Activated CD8-positive, alpha-beta memory T cell treated with anti-CD3 and anti-CD28 coated beads for 36 hours (primary cell): ENCODE measurements around the gene DSTN. TPM values are rescaled to one million over a fixed set of nuclear protein-coding genes. Genes with fewer than 3 reads are reported as not detected.

Experiments used
- CTCF ChIA-PET: fragments of 350-600 bp; sonication (Branson Sonifier 250); formaldehyde crosslinking; loops from one replicate; lab custom pipeline; 2021; ENCODE audit warnings: antibody characterized with exemption; lab: Charles Lee
- POLR2A ChIA-PET: fragments of 350-600 bp; sonication (Branson Sonifier 250); formaldehyde crosslinking; loops from one replicate; lab custom pipeline; 2021; ENCODE audit warnings: antibody characterized with exemption; lab: Charles Lee
- total RNA-seq, 2 experiments: library from RNA; stranded (reverse); gene quantifications; one replicate each; pipeline ENCODE4 v1.2.3, GENCODE V29; 2021

Gene DSTN
- total RNA-seq, 2 experiments from 2014 or later: 72.8 to 75.3 TPM

DNA sequence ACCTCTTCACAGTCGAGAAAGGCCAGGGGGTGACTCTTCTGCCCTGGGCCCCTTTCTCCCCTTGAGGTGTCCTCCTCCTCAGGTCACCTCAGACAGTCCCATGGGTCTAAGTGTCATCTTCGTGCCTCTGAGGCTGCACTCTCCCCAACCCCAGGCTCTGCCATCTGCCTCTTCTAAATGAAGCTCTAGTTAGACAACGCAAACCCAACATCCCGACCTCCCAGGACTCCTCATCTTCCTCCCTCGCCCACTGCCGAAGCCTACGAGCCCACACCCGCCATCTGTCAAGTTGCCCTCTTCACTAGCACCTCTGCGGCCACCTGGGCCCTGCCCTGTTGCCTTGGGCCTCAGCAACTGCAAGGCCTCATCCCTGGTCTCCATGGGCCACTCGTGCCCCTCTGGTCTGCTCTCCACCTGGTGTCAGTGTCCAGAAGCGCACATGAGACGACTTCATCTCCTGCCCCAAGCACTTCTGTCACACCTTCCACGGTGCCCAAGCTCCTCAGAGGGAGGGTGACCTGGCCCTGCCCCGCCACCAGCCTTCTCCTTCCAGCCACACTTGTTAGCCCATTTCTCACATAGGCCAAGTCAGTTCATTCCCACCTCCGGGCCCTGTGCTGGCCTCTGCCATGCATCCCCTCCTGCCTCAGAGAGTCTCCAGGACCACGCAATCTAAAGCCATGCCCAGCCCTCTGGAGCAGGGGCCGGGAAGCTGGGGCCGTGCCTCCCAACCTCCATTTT, 58.4 kb downstream of the DSTN start:
- ChIA-PET CTCF (no interaction called here), POLR2A (no interaction called here)

- ChIA-PET CTCF (no interaction called here), POLR2A (no interaction called here)
Observed at GRCh38 chr20:17629025-17629424, 59.1 kb downstream of the DSTN start.

GRCh38 chr20:17629678-17630089, 59.8 kb downstream of the DSTN start:
- CTCF ChIA-PET: no interaction called here
- POLR2A ChIA-PET: no interaction called here

GRCh38 chr20:17630151-17630805, 60.4 kb downstream of the DSTN start:
- ChIA-PET POLR2A (no interaction called here), CTCF (no interaction called here)

GRCh38 chr20:17630806-17631195, 60.9 kb downstream of the DSTN start:
- ChIA-PET POLR2A (no interaction called here), CTCF (no interaction called here)

- ChIA-PET POLR2A (no interaction called here), CTCF (no interaction called here)
Observed at GRCh38 chr20:17631576-17632319, 61.9 kb downstream of the DSTN start.

DNA sequence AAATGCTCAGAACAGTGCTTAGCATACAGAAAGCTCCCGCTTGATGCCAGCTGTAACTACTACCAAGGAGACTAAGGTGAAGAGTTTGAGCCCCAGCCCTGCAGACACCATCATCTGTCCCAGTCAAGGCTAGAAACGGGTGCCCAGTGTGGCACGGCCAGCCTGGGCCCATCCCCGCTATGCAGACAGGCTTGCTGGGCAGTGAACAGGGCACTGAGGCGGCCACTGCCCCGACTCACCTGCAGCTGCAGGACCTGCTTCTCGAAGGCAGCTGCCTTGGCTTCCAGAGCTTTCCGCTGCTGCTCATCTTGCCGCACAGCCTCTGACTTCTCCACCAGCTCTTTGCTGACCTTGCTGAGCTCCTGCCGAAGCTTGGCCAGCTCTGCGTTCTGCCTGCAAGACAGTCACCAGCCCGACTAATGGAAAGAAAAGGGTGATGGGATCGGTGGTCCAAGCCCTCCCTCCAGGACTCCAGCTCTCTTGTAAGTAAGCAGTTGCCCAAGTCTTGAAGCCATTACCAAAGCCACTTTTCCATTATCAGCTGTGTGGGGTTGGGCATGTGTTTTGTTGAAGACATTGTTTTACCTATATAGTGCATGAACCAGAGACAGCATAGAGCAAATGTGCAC, 63.5 kb downstream of the DSTN start:
- ChIA-PET POLR2A (no interaction called here), CTCF (no interaction called here)

GRCh38 chr20:17633850-17634500, 64.1 kb downstream of the DSTN start:
- CTCF ChIA-PET: no interaction called here
- POLR2A ChIA-PET: no interaction called here

- POLR2A ChIA-PET: no interaction called here
- CTCF ChIA-PET: no interaction called here
Observed at GRCh38 chr20:17634661-17635331, 64.9 kb downstream of the DSTN start.

DNA sequence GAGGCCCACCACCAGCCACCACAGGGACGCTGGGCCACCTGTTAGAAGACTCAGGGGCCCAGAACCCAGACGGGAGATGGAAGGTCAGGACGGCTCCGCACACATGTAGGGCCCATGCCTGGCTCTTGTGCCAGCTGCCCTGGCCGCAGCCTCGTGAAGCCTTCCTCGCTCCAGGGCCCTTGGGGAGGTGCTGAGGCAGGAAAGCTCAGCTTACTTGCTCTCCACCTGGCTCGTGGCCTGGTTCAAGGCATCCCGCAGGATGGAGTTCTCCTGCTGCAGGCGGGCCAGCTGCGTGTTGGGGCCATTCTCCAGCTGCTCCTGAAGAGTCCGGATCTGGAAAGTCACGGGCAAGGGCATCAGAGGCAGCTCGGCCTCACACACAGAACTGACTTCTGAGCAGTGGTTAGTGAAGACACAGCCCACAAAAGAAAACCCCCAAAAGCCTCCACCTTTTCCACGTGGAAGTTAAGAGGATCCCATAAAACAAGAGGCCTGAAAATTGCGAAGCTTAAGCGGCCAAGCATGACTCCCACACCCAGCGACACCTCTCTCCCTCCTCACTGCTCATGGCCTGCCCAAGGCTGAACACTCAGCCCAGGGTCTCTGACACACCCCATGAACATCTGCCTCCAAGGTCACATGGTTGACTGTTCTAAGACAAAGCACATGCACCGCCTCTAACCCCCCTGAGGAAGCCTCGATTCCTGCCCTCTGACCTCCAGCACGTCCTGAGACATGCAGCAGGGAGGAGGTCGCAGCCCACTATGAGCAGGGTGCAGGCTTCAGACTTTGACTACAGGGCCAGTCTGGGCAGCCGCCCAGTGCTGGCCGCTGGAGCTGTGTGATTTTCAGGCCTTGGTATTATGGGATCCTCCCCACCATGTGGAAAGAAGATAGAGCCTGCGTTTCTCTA, 65.7 kb downstream of the DSTN start:
- ChIA-PET CTCF (no interaction called here), POLR2A (no interaction called here)

GRCh38 chr20:17636523-17637412, 66.9 kb downstream of the DSTN start:
- POLR2A ChIA-PET: no interaction called here

DNA sequence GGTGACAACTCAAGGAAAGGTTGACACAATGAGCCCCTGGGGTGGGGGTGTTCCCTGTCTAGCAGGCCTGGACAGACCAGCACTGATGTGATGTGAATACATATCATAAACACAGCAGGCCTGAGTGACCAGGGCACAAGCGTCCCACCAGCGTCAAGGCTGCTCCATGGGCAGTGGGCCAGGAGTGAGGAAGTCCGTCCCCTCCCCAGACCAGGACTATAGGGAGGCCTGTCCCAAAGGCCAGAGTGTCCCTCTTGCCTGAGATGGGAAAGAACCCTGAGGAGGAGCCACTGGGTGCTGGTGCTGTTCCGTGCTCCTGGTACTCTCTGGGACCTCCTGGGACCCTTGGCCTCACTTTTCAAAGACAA, 67.5 kb downstream of the DSTN start:
- CTCF ChIA-PET: no interaction called here
- POLR2A ChIA-PET: no interaction called here

More at GRCh38 chr20:17636523-17637412, 66.9 kb downstream of the DSTN start:
- CTCF ChIA-PET: no interaction called here

GRCh38 chr20:17637985-17638640, 68.2 kb downstream of the DSTN start:
- ChIA-PET CTCF (interaction anchor here (0.8 kb wide), 1 partner anchor 301 kb away, joined by 3 read pairs; no protein-coding TSS in a partner anchor), POLR2A (no interaction called here)

- CTCF ChIA-PET: interaction anchor here (0.8 kb wide), 1 partner anchor 300 kb away, joined by 3 read pairs; no protein-coding TSS in a partner anchor
- POLR2A ChIA-PET: no interaction called here
Observed at GRCh38 chr20:17638835-17639407, 69.0 kb downstream of the DSTN start.

GRCh38 chr20:17640146-17640874, 70.4 kb downstream of the DSTN start:
- ChIA-PET CTCF (no interaction called here), POLR2A (no interaction called here)
